Body of pancreas (tissue), 4 donors: ENCODE results near the gene TMEM208. TPM values are rescaled to one million over a fixed set of nuclear protein-coding genes. Genes with fewer than 3 reads are reported as not detected.

Experiments used
- ATAC-seq: fragments of 150-250 bp; one replicate; pipeline ENCODE4 v1.9.1; 2016
- DNase-seq, 4 donors: peaks; one replicate each; pipeline ENCODE4 v3.0.0-alpha.2; 2019
- H3K27ac ChIP-seq, 4 donors: fragments of 200-600 bp; sonication (generic); 1 replicate in 3 of 4; 2 replicates in 1 of 4; pipeline versions ENCODE4 v1.5.1 to v1.6.1; 2016 to 2019; ENCODE audit warnings: mild to moderate bottlenecking in 1 of 4, mixed read lengths in 1 of 4, moderate library complexity in 1 of 4
- H3K27me3 ChIP-seq, 2 donors: fragments of 200-600 bp; sonication (generic); one replicate each; pipeline ENCODE4 v1.6.0; 2016; ENCODE audit warnings: mild to moderate bottlenecking in 1 of 2
- H3K36me3 ChIP-seq, 2 donors: fragments of 200-600 bp; sonication (generic); replicated peaks in 1 of 2; 2 replicates each; pipeline ENCODE4 v1.5.1; 2016; ENCODE audit warnings: low read depth in 2 of 2; ENCODE audit not compliant: insufficient read depth in 1 of 2
- H3K4me1 ChIP-seq: fragments of 200-600 bp; sonication (generic); one replicate; pipeline ENCODE4 v1.6.0; 2016
- H3K4me3 ChIP-seq, 2 donors: fragments of 200-600 bp; sonication (generic); 1 replicate in 1 of 2; 2 replicates in 1 of 2; pipeline ENCODE4 v1.5.1; 2016 to 2019
- H3K9me3 ChIP-seq, 3 donors: fragments of 200-600 bp; sonication (generic); 1 replicate in 2 of 3; 2 replicates in 1 of 3; pipeline ENCODE4 v1.5.1; 2016
- POLR2A ChIP-seq, 3 donors: fragments of 450-650 bp; IDR thresholded peaks; one replicate each; pipeline ENCODE4 v1.6.1; 2016; ENCODE audit warnings: antibody characterized with exemption in 3 of 3, mild to moderate bottlenecking in 2 of 3
- WGBS, 2 donors: methylation state at CpG; one replicate each; pipeline ENCODE4 v1.1.5; 2017; 5-methylcytosine and 5-hydroxymethylcytosine counted together
- intact Hi-C: fragments of 100-400 bp; cut with DNase I; formaldehyde crosslinking; loops from one replicate; pipeline ENCODE4 v1.15.1; 2023
- total RNA-seq, 2 donors: library from RNA; depleted of rRNA; stranded (reverse); fragments of >200 nt; gene quantifications; one replicate each; pipeline ENCODE4 v1.1.0, GENCODE V29; 2016
- TF ChIP-seq, protein P1 (sequence below), 7 experiments: fragments of 450-650 bp in 4 of 7; fragments of 200-600 bp in 3 of 7; sonication (generic) in 3 of 7; IDR thresholded peaks; one replicate each; pipeline ENCODE4 v1.5.1; 2016 to 2019; ENCODE audit warnings: antibody characterized with exemption in 7 of 7

TMEM208 gene
- total RNA-seq, 2 donors from 2014 or later: 35.8 to 48.1 TPM

DNA sequence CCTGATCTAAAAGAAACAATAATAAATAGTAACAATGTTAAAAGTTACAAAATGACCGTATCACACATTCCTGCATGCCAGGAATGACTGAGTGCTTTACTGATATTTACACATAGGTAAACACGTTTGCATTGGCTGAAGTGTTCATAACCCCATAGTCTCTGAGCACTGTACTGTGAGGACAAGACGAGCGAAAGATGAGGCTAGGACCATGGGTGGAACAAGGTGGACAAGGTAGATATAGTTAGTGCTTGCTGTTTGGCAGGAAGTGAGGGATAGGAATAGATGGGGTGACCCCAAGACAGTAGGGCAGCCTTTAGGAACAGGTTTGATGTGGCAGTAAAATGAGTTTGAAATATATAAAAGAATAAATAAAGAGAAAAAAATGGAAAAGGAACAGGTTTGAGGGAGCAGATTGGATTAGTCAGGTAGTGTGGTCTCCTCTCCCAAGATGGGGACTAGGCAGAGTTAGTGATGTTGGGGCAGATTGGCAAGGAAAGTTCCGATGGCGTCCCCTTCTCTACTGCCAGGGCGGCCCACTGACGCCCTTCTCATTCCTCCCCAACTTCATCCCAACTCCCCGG, 35.4 kb upstream of the TMEM208 start:
- DNase-seq (no peak), ATAC-seq (no peak)
- 6 to 9% methylated on average over 9 of the region's 9 CpGs for WGBS, 2 donors

DNA sequence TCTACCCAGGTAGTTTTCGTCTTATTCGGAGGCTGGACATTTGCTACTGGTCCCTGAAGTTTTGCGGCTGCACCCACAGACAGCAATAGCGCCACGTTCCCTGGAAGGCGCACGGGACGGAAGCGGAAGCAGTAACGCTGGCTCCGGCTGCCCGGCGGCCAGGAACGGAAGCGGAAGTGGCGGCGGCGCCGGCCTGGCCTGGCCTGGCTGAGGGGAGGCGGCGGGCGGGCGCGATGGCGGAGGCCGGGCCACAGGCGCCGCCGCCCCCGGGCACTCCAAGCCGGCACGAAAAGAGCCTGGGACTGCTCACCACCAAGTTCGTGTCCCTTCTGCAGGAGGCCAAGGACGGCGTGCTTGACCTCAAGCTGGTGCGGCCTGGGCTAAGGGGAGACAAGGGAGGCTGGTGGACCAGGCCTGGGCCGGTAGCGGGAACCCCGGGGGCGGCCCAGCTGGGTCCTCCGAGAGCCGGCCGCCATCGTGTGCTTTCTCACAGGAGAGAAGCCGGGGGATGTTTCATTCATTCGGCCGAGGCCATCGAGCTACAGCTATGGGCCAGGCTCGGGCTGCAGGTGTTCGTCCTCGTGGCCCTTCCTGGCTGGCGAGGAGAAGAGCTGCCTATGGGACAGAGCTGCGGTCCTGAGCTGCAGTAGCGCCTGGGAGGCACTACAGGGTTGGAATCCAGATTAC, 34.8 kb upstream of the TMEM208 start, which contains the start of gene E2F4:
E2F4 (plus strand) TSS at position 161 of the 687 bp plus-strand sequence; CDS start at position 234, 73 bp downstream.
- intact Hi-C loops: no loop called here
- WGBS, 2 donors: 0% methylated on average over 6 to 53 of the region's 54 CpGs
- Histone ChIP-seq H3K4me1 (peaks cover 24% of the 10 kb centered on the region), H3K27me3 (no peaks in the 10 kb centered on the region), H3K9me3 (no peaks in the 10 kb centered on the region), H3K27ac (peak within 1 kb of the TSS; percentile 54 to 76 (median 65)), H3K4me3 (peak within 1 kb of the TSS; percentile 71 to 87), H3K36me3 (peaks cover 12 to 17% of the 10 kb centered on the region in 2 donors)
- TF ChIP-seq, protein P1, sequence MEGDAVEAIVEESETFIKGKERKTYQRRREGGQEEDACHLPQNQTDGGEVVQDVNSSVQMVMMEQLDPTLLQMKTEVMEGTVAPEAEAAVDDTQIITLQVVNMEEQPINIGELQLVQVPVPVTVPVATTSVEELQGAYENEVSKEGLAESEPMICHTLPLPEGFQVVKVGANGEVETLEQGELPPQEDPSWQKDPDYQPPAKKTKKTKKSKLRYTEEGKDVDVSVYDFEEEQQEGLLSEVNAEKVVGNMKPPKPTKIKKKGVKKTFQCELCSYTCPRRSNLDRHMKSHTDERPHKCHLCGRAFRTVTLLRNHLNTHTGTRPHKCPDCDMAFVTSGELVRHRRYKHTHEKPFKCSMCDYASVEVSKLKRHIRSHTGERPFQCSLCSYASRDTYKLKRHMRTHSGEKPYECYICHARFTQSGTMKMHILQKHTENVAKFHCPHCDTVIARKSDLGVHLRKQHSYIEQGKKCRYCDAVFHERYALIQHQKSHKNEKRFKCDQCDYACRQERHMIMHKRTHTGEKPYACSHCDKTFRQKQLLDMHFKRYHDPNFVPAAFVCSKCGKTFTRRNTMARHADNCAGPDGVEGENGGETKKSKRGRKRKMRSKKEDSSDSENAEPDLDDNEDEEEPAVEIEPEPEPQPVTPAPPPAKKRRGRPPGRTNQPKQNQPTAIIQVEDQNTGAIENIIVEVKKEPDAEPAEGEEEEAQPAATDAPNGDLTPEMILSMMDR (IDR thresholded peaks at IDR 0.05): peak in 3 of 7 experiments; percentile 2 to 30 (median 2)
- peak; percentile 37 to 57 (median 56) for TF ChIP-seq POLR2A (IDR thresholded peaks at IDR 0.05)
- DNase-seq: peak; percentile 90 to 93 (median 92)
- ATAC-seq: peak; percentile 97

More for the DNA sequence above, 35.4 kb upstream of the TMEM208 start:
- H3K4me1 ChIP-seq: peaks cover 24% of the 10 kb centered on the region
- intact Hi-C loops: no loop called here
- H3K4me3 ChIP-seq: no peak overlapping the region
- no peak overlapping the region for H3K27ac ChIP-seq
- TF ChIP-seq, protein P1 (IDR thresholded peaks at IDR 0.05): no peak
- TF ChIP-seq POLR2A (IDR thresholded peaks at IDR 0.05): no peak
- H3K27me3 ChIP-seq: no peaks in the 10 kb centered on the region
- no peaks in the 10 kb centered on the region for H3K9me3 ChIP-seq
- peaks cover 12 to 13% of the 10 kb centered on the region in 2 donors for H3K36me3 ChIP-seq

DNA sequence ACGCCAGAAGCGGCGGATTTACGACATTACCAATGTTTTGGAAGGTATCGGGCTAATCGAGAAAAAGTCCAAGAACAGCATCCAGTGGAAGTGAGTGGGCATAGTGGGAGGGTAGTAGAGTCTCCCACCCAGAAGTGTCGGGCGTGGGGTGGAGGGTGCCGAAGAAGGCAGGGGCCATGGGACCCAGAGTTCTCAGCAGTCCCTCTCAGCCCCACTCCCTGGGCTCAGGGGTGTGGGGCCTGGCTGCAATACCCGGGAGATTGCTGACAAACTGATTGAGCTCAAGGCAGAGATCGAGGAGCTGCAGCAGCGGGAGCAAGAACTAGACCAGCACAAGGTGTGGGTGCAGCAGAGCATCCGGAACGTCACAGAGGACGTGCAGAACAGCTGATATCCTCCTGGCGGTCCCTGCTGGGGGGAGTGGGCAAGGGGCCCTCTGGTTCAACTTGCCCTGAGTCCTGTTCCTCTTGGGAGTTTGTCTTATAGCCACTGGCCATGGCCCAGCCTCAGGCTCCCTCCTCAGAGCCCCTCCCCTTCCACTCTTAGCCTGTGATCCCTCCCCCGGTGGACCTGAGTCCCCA, 34.1 kb upstream of the TMEM208 start:
- peak overlapping the region; percentile 71 to 87 for H3K4me3 ChIP-seq
- H3K27ac ChIP-seq: peak overlapping the region in 3 of 4 donors; percentile 61 to 76 (median 69)
- WGBS, 2 donors: 10 to 19% methylated on average over 9 to 16 of the region's 17 CpGs
- H3K4me1 ChIP-seq: peaks cover 26% of the 10 kb centered on the region
- DNase-seq (no peak), ATAC-seq (no peak)
- intact Hi-C loops: no loop called here
- H3K27me3 ChIP-seq: no peaks in the 10 kb centered on the region
- TF ChIP-seq, protein P1 (IDR thresholded peaks at IDR 0.05): no peak
- TF ChIP-seq POLR2A (IDR thresholded peaks at IDR 0.05): no peak
- peaks cover 12 to 21% of the 10 kb centered on the region in 2 donors for H3K36me3 ChIP-seq
- no peaks in the 10 kb centered on the region for H3K9me3 ChIP-seq

DNA sequence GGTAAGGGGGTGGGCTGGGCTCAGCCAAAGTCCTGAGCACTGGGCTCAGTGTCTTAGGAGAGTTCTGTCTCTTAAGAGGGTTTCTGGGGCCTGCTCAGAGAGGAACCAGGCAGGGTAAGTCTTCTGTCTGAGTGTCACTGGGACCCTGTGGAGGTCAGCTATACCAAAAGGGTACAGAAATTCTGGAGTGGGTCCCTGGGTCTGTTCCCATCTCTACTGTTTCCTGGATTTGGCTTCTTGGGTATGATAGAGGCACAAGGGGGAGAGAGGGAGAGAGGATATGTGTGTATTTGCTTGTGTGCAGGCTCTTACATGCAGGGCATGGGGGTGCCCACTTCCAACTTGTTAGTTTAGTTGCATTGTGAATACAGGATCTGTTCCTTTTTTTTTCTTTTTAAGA, 33.4 kb upstream of the TMEM208 start:
- no peak overlapping the region for H3K27ac ChIP-seq
- DNase-seq (no peak), ATAC-seq (no peak)
- TF ChIP-seq, protein P1 (IDR thresholded peaks at IDR 0.05): no peak
- TF ChIP-seq POLR2A (IDR thresholded peaks at IDR 0.05): no peak
- peaks cover 33% of the 10 kb centered on the region for H3K4me1 ChIP-seq
- H3K36me3 ChIP-seq: peaks cover 12 to 21% of the 10 kb centered on the region in 2 donors
- intact Hi-C loops: no loop called here
- H3K9me3 ChIP-seq: no peaks in the 10 kb centered on the region
- H3K4me3 ChIP-seq: no peak overlapping the region
- H3K27me3 ChIP-seq: no peaks in the 10 kb centered on the region
